NCI-H187 treated with DMSO at 0.1 percent for 48 hours (cell line): ENCODE results near the gene AQR.
"Not testable (repeated sequence)": the region's sequence is repeated elsewhere in the genome, so short reads cannot be mapped to it uniquely, and the experiment has no call there.

ENCODE experiments used
- DNase-seq: peaks from one replicate; lab custom pipeline; 2025; lab: John Stamatoyannopoulos, UW

The AQR gene

GRCh38 chr15:34813446-34814190, 155.9 kb downstream of the AQR start:
- no peak for DNase-seq

DNA sequence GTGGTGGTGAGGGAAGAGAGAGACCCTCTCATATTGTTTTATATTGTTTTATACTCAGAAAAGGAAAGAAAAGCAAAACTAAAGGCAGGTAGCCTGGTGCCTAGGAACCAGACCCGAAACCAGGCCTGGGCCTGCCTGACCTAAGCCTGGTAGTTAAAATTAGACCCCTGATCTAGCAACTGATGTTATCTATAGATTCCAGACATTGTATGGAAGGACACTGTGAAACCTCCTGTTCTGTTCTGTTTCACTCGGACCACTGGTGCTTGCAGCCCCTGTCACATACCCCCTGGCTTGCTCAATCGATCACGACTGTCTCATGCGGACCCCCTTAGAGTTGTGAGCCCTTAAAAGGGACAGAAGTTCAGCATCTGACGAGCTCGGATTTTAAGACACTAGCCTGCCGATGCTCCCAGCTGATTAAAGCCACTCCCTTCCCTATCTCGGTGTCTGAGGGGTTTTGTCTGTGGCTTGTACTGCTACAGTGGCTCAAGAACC, 156.6 kb downstream of the AQR start:
- DNase-seq = not testable (repeated sequence)

DNA sequence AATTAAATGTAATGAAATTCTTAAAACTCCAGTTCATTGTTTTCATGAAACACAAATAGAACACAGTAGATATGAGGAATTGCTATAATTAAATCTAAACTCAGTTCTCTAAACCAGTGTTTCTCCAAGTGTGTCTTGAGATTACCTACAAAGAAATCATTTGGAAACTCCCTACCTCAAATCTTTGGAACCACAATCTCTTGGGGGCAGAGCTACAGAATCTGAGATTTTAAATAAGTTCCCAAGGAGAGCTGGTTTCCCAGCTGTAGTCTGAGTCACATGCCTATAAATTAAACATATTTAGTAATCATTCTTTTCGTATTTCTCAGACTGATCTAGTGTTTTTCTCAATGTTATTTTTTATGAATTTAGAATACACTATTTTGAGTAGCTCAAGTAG, 157.2 kb downstream of the AQR start:
- no peak for DNase-seq

- DNase-seq = no peak
These were observed 159.0 kb downstream of the AQR start for GRCh38 chr15:34810443-34811129.

- no peak for DNase-seq
These were observed 160.4 kb downstream of the AQR start for GRCh38 chr15:34809186-34809585.

DNA sequence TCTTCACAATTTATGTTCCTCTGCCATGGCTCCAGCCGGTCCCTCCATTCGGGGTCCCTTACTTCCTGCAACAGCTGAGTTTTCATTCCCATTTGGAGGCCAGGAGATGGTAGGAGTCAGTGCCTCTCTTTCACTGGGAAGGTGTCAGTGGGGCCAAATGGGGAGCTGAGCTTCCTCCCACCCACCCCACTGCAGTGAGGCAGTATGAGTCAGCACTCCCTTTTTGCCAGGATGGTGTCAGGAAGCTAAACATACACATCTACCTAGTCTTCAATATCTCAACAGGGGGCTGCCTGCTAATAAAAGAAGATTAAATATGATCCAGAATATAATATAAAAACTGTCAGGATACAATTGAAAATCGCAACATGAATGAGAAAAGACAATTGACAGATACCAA, 161.5 kb downstream of the AQR start:
- DNase-seq = no peak

DNA sequence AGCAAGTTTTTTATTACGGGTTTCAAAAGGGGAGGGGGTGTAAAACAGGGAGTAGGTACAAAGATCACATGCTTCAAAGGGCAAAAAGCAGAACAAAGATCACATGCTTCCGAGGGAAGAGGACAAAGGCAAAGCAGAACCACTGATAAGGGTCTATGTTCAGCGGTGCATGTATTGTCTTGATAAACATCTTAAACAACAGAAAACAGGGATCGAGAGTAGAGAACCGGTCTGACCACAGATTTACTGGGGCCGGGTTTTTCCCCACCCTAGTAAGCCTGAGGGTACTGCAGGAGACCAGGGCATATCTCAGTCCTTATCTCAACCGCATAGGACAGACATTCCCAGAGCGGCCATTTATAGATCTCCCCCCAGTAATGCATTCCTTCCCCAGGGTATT, 162.3 kb downstream of the AQR start:
- not testable (repeated sequence) for DNase-seq

DNA sequence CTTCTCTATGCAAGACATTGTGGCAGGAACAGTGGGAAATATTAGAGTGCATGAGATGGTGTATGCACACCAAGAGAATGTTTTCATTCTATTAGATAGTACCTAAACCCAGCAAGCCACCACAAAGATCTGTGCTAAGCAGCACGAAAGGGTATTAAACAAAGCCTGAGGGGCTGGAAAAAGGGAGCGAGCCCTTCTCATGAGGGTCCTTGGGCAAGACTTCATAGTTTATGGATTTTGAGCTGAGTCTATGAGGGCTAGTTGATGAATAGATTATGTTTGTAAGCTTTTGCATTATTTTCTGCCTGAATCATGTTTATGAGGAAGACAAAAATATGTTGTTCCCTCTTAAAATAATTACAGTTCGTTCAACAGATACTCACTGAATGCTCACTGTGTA, 164.8 kb downstream of the AQR start:
- DNase-seq = no peak

DNA sequence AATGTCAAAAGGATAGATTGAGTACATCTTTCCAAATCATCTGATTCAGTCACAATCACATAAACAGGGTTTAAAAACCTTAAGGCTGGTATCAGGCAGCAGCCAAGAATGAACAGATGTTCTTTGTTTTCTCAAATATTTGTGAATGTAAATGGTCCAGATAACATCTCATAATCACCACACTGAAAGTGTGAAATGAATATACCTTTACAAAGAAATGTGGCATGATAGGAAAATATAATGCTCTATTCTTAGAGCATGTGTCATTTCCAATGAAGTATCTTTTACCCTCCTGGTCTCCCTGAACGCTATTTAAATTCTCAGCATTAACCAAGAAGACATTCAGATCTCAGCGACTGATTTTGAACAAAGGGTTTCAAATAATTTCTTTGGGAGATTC, 165.4 kb downstream of the AQR start:
- DNase-seq = no peak

DNA sequence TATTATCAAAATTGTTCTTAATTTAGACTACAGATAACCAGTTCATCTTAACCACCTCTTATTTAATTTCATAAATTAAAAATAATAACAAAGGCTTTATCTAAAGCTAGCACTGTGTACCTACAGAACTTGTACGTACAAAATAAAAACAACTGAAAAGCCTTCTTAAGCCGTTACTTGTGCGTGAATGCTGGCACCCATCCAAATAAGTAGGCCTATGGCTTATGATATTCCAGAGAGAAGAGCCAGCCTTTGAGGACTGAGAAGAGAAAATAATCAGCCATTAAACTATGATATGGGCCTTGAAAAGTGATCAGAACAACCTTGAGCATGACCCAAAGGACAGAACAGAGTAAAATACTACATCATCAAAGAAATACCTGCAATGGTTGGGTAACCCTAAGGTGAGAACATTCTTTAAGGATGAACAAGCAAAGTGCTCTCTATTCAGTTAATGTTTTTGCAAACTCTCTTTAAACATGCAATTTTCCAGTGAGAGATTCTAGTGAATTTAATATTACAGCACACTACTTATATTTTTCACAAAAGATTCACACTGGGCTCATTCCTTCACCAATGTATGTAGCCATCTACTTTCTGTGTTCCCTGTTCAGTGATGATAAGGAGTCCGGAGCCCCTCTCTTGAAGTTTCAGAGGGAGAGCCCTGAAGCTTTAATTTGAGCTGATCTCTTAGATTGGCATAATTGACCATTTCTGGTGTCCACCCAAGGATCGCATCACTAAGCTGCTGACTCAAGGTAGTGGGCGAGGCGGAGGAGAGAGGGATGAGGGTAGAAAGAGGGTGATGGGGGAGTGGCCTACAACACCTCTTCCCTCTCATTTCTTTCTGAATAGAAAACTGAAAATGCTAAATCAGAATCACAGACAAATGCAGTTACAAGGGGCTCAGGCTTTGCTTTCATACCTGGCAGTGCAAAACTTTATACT, 166.5 kb downstream of the AQR start:
- no peak for DNase-seq

- no peak for DNase-seq
These were observed 167.2 kb downstream of the AQR start for GRCh38 chr15:34802371-34802770.
